Panc1 (cell line): ENCODE data around the gene CNOT6L. TPM values are rescaled to one million over a fixed set of nuclear protein-coding genes. Genes with fewer than 3 reads are reported as not detected.

Experiments
- ATAC-seq: fragments of 200-7000 bp; cut with Tn5 transposase; 2 replicates; pipeline ENCODE4 v1.9.1; 2020; ENCODE audit warnings: mild to moderate bottlenecking, moderate library complexity
- BruUV-seq: library from RNA; stranded (reverse); fragments of 400-500 nt; replicated peaks from 2 replicates; lab custom pipeline; 2021; lab: Mats Ljungman, UMichigan
- CTCF ChIA-PET: fragments of 300-600 bp; sonication (Branson Sonifier 250); formaldehyde crosslinking; loops from one replicate; lab custom pipeline; 2022; ENCODE audit warnings: antibody characterized with exemption; lab: Charles Lee
- POLR2A ChIA-PET: fragments of 300-600 bp; sonication (Branson Sonifier 250); formaldehyde crosslinking; loops from one replicate; lab custom pipeline; 2022; ENCODE audit warnings: antibody characterized with exemption; lab: Charles Lee
- DNase-seq: peaks from one replicate; pipeline ENCODE4 v3.0.0-alpha.2; 2010; ENCODE audit warnings: low read depth, low spot score
- H3K27ac ChIP-seq: 2 replicates; pipeline ENCODE4 v1.5.1; 2011; ENCODE audit warnings: mild to moderate bottlenecking, low read length, inconsistent platforms
- H3K27me3 ChIP-seq: fragments of 200-500 bp; sonication (Bioruptor generic); 2 replicates; pipeline ENCODE4 v1.6.0; 2014; ENCODE audit warnings: low read length, inconsistent platforms; ENCODE audit not compliant: control insufficient read depth, insufficient read depth
- H3K36me3 ChIP-seq: fragments of 200-500 bp; sonication (Bioruptor generic); 2 replicates; pipeline ENCODE4 v1.5.1; 2014; ENCODE audit warnings: inconsistent platforms, mild to moderate bottlenecking, low read length, moderate library complexity; ENCODE audit not compliant: control insufficient read depth, insufficient read depth
- H3K4me1 ChIP-seq: 2 replicates; pipeline ENCODE4 v1.5.1; 2011; ENCODE audit warnings: inconsistent platforms, mild to moderate bottlenecking, low read length, moderate library complexity; ENCODE audit not compliant: control insufficient read depth, insufficient read depth
- H3K4me3 ChIP-seq, 2 experiments: 2 replicates each; pipeline ENCODE4 v1.5.1; 2011 to 2012; ENCODE audit warnings: low read depth in 2 of 2, low read length in 2 of 2, mild to moderate bottlenecking in 2 of 2, inconsistent platforms in 1 of 2, moderate library complexity in 1 of 2
- H3K9me3 ChIP-seq: fragments of 200-500 bp; sonication (Bioruptor generic); 2 replicates; pipeline ENCODE4 v1.5.1; 2014; ENCODE audit warnings: low read depth, mild to moderate bottlenecking, inconsistent platforms, low read length, moderate library complexity; ENCODE audit not compliant: control insufficient read depth, insufficient read depth
- CTCF ChIP-seq: fragments of 450-650 bp; IDR thresholded peaks from 2 replicates; pipeline ENCODE4 v1.5.1; 2017; ENCODE audit warnings: mild to moderate bottlenecking
- POLR2AphosphoS5 ChIP-seq: IDR thresholded peaks from 2 replicates; pipeline ENCODE4 v1.6.1; 2012; ENCODE audit warnings: mild to moderate bottlenecking, low read depth, low read length, moderate library complexity
- REST ChIP-seq, 2 experiments: IDR thresholded peaks; 2 replicates each; pipeline ENCODE4 v1.6.1; 2011 to 2012; ENCODE audit warnings: low read depth in 2 of 2, control low read depth in 1 of 2, low read length in 1 of 2, mild to moderate bottlenecking in 1 of 2, moderate library complexity in 1 of 2; ENCODE audit not compliant: insufficient read depth in 1 of 2
- SIN3A ChIP-seq: IDR thresholded peaks from 2 replicates; pipeline ENCODE4 v1.6.1; 2012; ENCODE audit warnings: low read depth, mild to moderate bottlenecking, low read length, moderate library complexity, borderline replicate concordance; ENCODE audit not compliant: insufficient read depth
- TCF7L2 ChIP-seq: IDR thresholded peaks from 2 replicates; pipeline ENCODE4 v1.6.1; 2011; ENCODE audit warnings: mild to moderate bottlenecking, low read depth, low read length, inconsistent platforms
- in situ Hi-C: cut with HindIII; loops from 2 replicates; pipeline ENCODE4 v1.10.0; 2016; ENCODE audit warnings: low sequenced_read_pairs, low pct_unique_long_range_greater_than_20kb
- intact Hi-C: fragments of 100-400 bp; cut with micrococcal nuclease; formaldehyde crosslinking; loops from one replicate; pipeline ENCODE4 v1.10.0; 2022; ENCODE audit not compliant: unreplicated experiment
- total RNA-seq: library from RNA; stranded (reverse); gene quantifications from one replicate; pipeline ENCODE4 v1.2.1, GENCODE V29; 2021; ENCODE audit not compliant: unreplicated experiment

The CNOT6L gene
- total RNA-seq, 1 experiment from 2014 or later, result 18.3 TPM

GRCh38 chr4:77845929-77846328 is 26.8 kb upstream of the CNOT6L start:
- no peak overlapping the region for H3K4me3 ChIP-seq
- H3K4me1 ChIP-seq, result no peaks in the 10 kb centered on the region
- no TSS peak for BruUV-seq
- no peak overlapping the region for H3K27ac ChIP-seq
- H3K9me3 ChIP-seq, result no peaks in the 10 kb centered on the region
- ChIA-PET CTCF (no interaction called here), POLR2A (no interaction called here)
- in situ Hi-C loops, result no loop called here
- no peaks in the 10 kb centered on the region for H3K36me3 ChIP-seq
- intact Hi-C loops, result no loop called here
- DNase-seq, result no peak
- TF ChIP-seq CTCF (no peak), REST (IDR thresholded peaks at IDR 0.05; ENCODE audit: insufficient read depth in 1 of 2, low read depth in 2 of 2, low read length in 1 of 2) (no peak), SIN3A (no peak), POLR2AphosphoS5 (no peak), TCF7L2 (no peak)
- H3K27me3 ChIP-seq, result no peaks in the 10 kb centered on the region; the same call in 1 of the 2 replicates
- ATAC-seq, result no peak

GRCh38 chr4:77845400-77845799 is 26.2 kb upstream of the CNOT6L start:
- BruUV-seq, result no TSS peak
- DNase-seq (no peak), ATAC-seq (no peak)
- H3K27ac ChIP-seq, result no peak overlapping the region
- H3K4me1 ChIP-seq, result no peaks in the 10 kb centered on the region
- no peaks in the 10 kb centered on the region; the same call in 1 of the 2 replicates for H3K27me3 ChIP-seq
- TF ChIP-seq CTCF, result no peak
- TF ChIP-seq TCF7L2, result no peak
- TF ChIP-seq POLR2AphosphoS5, result no peak
- TF ChIP-seq SIN3A, result no peak
- no peak for TF ChIP-seq REST (IDR thresholded peaks at IDR 0.05; ENCODE audit: insufficient read depth in 1 of 2, low read depth in 2 of 2, low read length in 1 of 2)
- ChIA-PET POLR2A (no interaction called here), CTCF (no interaction called here)
- intact Hi-C loops, result no loop called here
- H3K36me3 ChIP-seq, result no peaks in the 10 kb centered on the region
- in situ Hi-C loops, result no loop called here
- H3K4me3 ChIP-seq, result no peak overlapping the region
- H3K9me3 ChIP-seq, result no peaks in the 10 kb centered on the region
